Small intestine (tissue), 7 donors: ENCODE results near the gene HDAC4. TPM values are rescaled to one million over a fixed set of nuclear protein-coding genes. Genes with fewer than 3 reads are reported as not detected.

ENCODE experiments used
- DNase-seq, 2 donors: peaks; one replicate each; pipeline versions ENCODE4 v3.0.0 to v3.0.0-alpha.2; 2013
- FAIRE-seq: peaks from 2 replicates; lab custom pipeline; 2012; peaks lifted over from hg19 to GRCh38; lab: Jason Lieb, UNC
- H3K27ac ChIP-seq, 3 donors: one replicate each; pipeline ENCODE4 v1.5.1; 2013; ENCODE audit warnings: low read length in 2 of 3, mild to moderate bottlenecking in 2 of 3, control low read depth in 1 of 3, inconsistent platforms in 1 of 3, low read depth in 1 of 3, moderate library complexity in 1 of 3
- H3K27me3 ChIP-seq, 3 donors: one replicate each; pipeline ENCODE4 v1.6.1; 2013; ENCODE audit warnings: low read length in 3 of 3, inconsistent platforms in 1 of 3; ENCODE audit not compliant: control insufficient read depth in 3 of 3, insufficient read depth in 3 of 3
- H3K36me3 ChIP-seq, 3 donors: one replicate each; pipeline ENCODE4 v1.6.1; 2013; ENCODE audit warnings: low read length in 3 of 3, inconsistent platforms in 1 of 3, low read depth in 1 of 3, mild to moderate bottlenecking in 1 of 3, moderate library complexity in 1 of 3; ENCODE audit not compliant: control insufficient read depth in 3 of 3, insufficient read depth in 2 of 3
- H3K4me1 ChIP-seq, 3 donors: one replicate each; pipeline ENCODE4 v1.6.1; 2013; ENCODE audit warnings: low read length in 2 of 3, inconsistent platforms in 1 of 3, low read depth in 1 of 3, mild to moderate bottlenecking in 1 of 3, moderate library complexity in 1 of 3; ENCODE audit not compliant: control insufficient read depth in 3 of 3, insufficient read depth in 2 of 3
- H3K4me3 ChIP-seq, 3 donors: one replicate each; pipeline ENCODE4 v1.5.1; 2013; ENCODE audit warnings: low read length in 3 of 3, control low read depth in 1 of 3, inconsistent platforms in 1 of 3, low read depth in 1 of 3, mild to moderate bottlenecking in 1 of 3, moderate library complexity in 1 of 3
- H3K9me3 ChIP-seq, 2 donors: one replicate each; pipeline ENCODE4 v1.6.1; 2013; ENCODE audit warnings: low read depth in 1 of 2, low read length in 1 of 2; ENCODE audit not compliant: control insufficient read depth in 2 of 2, insufficient read depth in 1 of 2
- WGBS, 3 donors: extraction: QIAGEN DNeasy Blood & Tissue Kit; methylation state at CpG; one replicate each; pipeline ENCODE4 v1.1.7; 2013; 5-methylcytosine and 5-hydroxymethylcytosine counted together
- polyA plus RNA-seq, 4 donors: library from polyadenylated mRNA; stranded (reverse) in 3 of 4; unstranded in 1 of 4; fragments of 200-250 nt in 3 of 4; fragments of 120-200 nt in 1 of 4; gene quantifications; one replicate each; pipeline versions ENCODE4 v1.2.1 to v1.2.3, GENCODE V29; 2013
- donor health status: healthy with polysubstance abuse.
- donor health status: control.
- donor health status: control.
- donor health status: Bipolar disorder and iron deficiency.
- donor health status: healthy.

The HDAC4 gene
- polyA plus RNA-seq, 4 donors, result 3.1 to 11.3 (median 5.9) TPM

DNA sequence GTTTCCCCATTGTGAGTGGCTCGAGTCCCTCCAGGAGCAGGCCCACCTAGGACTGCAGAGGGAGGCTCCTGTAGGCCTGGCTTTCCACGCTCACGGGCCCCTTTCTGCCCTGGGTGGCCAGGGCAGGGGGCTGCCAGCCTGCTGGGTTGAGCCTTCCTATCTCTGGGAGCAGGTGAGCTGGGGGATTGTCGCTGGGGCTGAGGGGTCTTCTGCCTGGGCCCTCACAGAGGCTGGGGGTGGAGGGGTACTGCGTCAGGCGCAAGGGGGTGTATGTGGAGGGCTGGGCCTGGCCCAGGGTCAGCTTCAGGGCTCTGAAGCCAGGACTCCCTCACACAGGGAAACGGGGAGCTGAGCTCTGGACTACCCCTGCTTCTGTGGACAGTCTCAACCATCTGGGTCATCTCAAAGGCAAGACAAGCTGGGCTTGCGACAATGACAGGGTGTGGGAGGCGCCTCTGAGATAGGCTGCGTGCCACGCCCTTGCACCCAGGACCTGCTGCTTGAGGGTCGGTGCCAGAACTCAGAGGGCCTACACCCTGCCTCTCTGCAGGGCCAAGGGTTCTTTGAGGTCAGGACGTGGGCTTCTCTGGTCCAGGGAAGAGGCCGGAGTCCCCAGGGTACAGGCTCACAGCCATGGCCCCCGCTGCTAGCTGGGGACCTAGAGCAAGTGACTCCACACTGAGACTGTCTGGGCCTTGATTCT lies 346.9 kb downstream of the HDAC4 start:
- H3K27me3 ChIP-seq, result no peaks in the 10 kb centered on the region
- peaks cover 0 to 8% of the 10 kb centered on the region in 2 donors for H3K9me3 ChIP-seq
- H3K4me1 ChIP-seq, result no peaks in the 10 kb centered on the region
- no peak overlapping the region for H3K4me3 ChIP-seq
- DNase-seq (no peak), FAIRE-seq (no peak)
- H3K27ac ChIP-seq, result no peak overlapping the region
- 89 to 93% (median 93%) methylated on average over 15 of the region's 15 CpGs for WGBS, 3 donors
- peaks cover 2 to 53% (median 10%) of the 10 kb centered on the region in 3 donors for H3K36me3 ChIP-seq

DNA sequence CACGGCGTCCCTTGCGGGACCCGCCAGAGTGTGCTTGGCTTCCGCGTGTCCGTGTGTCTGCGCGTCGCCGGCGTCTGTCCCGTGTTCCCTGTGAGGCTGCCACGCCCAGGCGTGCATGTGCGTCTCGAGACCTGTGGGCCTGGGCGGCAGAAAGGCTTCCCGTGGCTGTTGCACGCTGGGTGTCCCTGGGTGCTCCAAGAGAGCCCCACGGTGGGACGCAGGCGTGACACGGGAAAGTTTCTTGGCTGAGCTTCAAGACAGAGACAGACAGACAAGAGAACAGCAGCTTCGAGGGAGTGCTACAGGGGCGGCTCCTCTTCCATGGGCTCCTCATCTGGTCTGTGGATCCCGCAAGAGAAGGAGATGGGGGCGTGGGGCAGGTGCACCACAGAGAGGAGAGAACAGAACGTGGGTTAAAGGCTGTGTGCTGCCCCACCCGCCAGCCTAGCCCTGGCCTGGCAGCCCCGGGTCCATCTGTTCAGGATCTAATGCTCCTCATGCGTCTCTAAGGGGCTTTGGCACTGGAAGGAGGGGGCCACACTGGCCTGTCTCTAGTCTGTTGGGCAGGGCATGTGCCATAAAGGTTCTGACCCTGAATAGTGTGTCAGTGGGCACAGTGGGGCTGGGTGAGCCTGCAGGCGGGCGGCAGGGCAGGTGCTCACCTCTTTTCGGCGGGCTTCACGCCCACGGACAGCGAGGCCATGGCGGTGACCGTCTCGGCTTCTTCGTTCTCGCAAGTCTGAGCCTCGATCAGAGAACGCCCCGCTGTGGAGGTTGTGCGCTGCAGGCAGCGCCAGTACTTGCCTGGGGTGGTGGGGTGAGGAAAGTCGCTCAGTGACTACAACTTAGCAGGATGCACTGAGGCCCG lies 347.8 kb downstream of the HDAC4 start:
- FAIRE-seq, result no peak
- no peaks in the 10 kb centered on the region for H3K27me3 ChIP-seq
- DNase-seq, result no peak
- no peaks in the 10 kb centered on the region for H3K4me1 ChIP-seq
- no peak overlapping the region for H3K4me3 ChIP-seq
- WGBS, 3 donors, result 95 to 96% (median 96%) methylated on average over 49 to 51 of the region's 51 CpGs
- no peak overlapping the region for H3K27ac ChIP-seq
- H3K36me3 ChIP-seq, result peaks cover 2 to 53% (median 10%) of the 10 kb centered on the region in 3 donors
- H3K9me3 ChIP-seq, result peaks cover 0 to 8% of the 10 kb centered on the region in 2 donors

DNA sequence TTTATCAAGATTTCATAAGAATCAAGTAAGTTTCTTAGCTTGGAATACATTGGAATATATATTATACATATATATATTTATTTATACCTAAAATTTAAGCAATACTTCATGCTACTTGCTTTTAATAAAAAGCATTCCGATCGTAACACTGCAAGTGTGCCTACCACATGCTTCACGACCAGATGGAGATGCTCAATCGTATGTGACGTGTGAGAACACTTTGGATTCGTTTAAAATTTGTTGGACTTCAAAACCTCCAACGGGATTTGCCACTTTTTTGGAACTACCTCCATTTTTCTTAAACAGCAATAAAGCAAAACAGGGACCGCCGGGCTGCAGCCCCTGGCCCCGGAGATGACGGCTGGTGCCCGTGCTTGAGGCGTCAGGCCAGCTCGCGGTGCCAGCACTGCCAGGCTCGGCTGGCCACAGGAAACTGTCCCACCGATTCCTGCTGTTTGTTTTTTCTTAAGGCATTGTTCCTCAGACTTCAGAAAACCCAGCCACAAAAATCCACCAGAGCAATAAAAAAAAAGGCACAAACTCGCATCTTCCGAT lies 348.9 kb downstream of the HDAC4 start:
- H3K4me3 ChIP-seq, result no peak overlapping the region
- no peak for DNase-seq
- no peaks in the 10 kb centered on the region for H3K4me1 ChIP-seq
- peaks cover 0 to 3% of the 10 kb centered on the region in 2 donors for H3K9me3 ChIP-seq
- H3K27ac ChIP-seq, result no peak overlapping the region
- no peaks in the 10 kb centered on the region for H3K27me3 ChIP-seq
- FAIRE-seq, result no peak
- H3K36me3 ChIP-seq, result peaks cover 2 to 53% (median 10%) of the 10 kb centered on the region in 3 donors
- 94 to 97% (median 95%) methylated on average over 19 of the region's 19 CpGs for WGBS, 3 donors

DNA sequence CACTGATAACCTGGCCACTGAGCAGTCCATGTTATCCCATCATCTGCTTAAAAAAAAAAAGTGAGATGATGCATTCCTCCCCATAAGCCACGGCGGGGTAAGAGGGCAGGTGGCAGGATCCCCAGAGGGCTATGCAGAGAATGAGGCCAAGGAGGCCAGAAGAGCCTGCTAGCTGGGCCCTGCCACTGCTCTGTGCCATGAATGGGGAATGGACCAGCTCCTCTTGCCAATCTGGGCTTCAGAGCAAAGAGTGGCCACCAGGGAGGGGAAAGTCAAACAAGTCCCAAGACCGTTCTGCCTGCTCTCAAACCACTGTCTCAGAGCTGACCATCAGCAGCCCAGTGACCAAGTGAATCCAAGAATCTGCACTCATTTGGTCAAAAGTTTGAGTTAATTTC lies 350.6 kb downstream of the HDAC4 start:
- H3K9me3 ChIP-seq, result peaks cover 0 to 3% of the 10 kb centered on the region in 2 donors
- H3K27ac ChIP-seq, result no peak overlapping the region
- FAIRE-seq (no peak), DNase-seq (no peak)
- no peak overlapping the region for H3K4me3 ChIP-seq
- peaks cover 2 to 44% (median 10%) of the 10 kb centered on the region in 3 donors for H3K36me3 ChIP-seq
- 83 to 94% (median 90%) methylated on average over 3 of the region's 3 CpGs for WGBS, 3 donors
- no peaks in the 10 kb centered on the region for H3K4me1 ChIP-seq
- no peaks in the 10 kb centered on the region for H3K27me3 ChIP-seq

DNA sequence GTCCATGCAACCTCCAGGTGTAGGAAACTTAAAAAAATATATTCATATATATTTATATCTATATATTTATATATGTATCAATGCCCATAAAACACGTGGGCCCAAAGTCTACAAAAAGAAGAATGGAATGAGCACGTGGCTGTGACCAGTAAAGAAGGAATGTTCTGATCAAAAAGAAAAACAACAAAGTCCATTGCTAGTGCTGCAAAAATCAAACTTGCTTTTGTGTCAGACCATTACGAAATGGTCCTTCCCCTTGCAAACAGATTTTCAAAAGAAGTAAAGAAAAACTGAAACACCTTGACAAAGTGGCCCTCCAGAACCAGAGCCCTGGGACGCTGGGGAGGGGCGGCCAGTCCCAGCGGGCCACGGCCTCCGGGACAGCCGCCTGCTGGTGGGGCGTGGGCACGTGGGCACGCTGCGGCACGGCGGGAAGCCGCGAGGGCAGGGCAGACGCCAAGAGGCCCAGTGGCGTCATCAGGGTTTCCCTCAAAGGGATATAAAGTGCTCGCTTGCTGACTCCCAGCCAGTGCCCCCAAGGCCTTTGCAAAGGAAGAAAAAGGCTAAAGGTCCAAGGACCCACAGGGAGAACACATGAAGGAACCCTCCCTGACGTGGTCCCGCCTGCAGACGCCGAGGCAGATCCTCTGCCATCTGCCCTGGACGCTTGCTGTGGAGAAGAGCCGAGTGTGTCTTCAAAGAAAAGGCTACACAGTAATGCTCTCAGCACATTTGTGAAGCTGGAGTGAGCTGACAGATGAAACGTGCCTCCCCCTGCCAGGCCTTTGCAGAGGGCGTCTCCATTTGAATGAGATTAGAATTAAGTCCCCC lies 351.2 kb downstream of the HDAC4 start:
- Histone ChIP-seq H3K36me3 (peaks cover 2 to 38% (median 10%) of the 10 kb centered on the region in 3 donors), H3K27ac (no peak overlapping the region), H3K27me3 (no peaks in the 10 kb centered on the region), H3K4me1 (no peaks in the 10 kb centered on the region), H3K9me3 (peaks cover 0 to 3% of the 10 kb centered on the region in 2 donors), H3K4me3 (no peak overlapping the region)
- WGBS, 3 donors, result 93 to 95% (median 93%) methylated on average over 28 of the region's 28 CpGs
- no peak for DNase-seq
- FAIRE-seq, result no peak

DNA sequence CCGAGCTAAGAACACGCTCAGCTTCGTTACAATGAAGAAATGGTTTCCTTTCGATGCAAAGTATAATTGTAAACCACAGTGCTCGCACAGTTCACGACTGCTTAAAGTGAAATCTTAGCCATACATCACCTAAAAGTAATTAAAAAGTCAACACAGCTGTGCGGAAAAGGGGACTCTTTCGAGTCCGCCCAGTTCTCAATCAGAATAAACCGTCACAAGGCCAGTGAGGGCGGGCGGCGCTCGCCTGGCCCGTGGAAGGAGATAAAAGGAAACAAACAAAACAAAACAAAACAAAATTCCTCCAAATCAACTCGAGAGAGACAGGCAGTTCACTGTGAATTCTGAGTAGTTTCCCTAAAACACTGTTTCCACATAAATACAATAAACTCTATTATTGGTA lies 352.1 kb downstream of the HDAC4 start:
- peaks cover 2 to 29% (median 10%) of the 10 kb centered on the region in 3 donors for H3K36me3 ChIP-seq
- peaks cover 0 to 3% of the 10 kb centered on the region in 2 donors for H3K9me3 ChIP-seq
- no peaks in the 10 kb centered on the region for H3K27me3 ChIP-seq
- no peak overlapping the region for H3K4me3 ChIP-seq
- no peak for FAIRE-seq
- 80 to 88% (median 86%) methylated on average over 16 of the region's 16 CpGs for WGBS, 3 donors
- no peak overlapping the region for H3K27ac ChIP-seq
- no peak for DNase-seq
- H3K4me1 ChIP-seq, result no peaks in the 10 kb centered on the region

DNA sequence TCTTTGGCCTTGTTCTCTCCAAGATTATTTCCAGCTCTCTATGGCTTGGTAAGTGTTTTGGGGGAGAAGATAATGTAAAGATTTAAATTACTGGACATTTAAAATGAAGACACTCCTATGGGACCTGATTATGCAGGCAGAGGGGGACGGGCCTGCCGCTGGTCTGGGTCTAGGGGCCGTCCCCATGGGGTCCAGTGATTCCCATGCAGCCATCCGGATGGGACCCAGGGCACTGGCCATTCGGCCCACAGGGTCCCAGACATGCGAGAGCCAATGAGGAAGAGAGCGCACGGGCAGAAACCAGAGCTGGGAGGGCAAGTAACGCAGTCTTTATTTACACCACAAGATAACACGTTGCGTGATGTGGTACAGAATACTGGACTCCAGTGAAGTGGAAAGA lies 353.0 kb downstream of the HDAC4 start:
- Histone ChIP-seq H3K36me3 (peaks cover 2 to 21% (median 10%) of the 10 kb centered on the region in 3 donors), H3K4me3 (no peak overlapping the region), H3K27me3 (no peaks in the 10 kb centered on the region), H3K9me3 (peaks cover 0 to 3% of the 10 kb centered on the region in 2 donors), H3K27ac (no peak overlapping the region), H3K4me1 (no peaks in the 10 kb centered on the region)
- 95 to 96% (median 96%) methylated on average over 11 of the region's 11 CpGs for WGBS, 3 donors
- FAIRE-seq (no peak), DNase-seq (no peak)
